GM12874 (cell line): ENCODE results near the gene GP2.

Source experiments
- CTCF ChIP-seq: IDR thresholded peaks from 2 replicates; pipeline ENCODE4 v1.5.1; 2011; ENCODE audit warnings: low read depth, mild to moderate bottlenecking, control low read depth, low read length, moderate library complexity; ENCODE audit not compliant: insufficient read depth

Gene GP2

GRCh38 chr16:20303012-20303411 lies 24.3 kb downstream of the GP2 start:
- TF ChIP-seq CTCF: no peak

GRCh38 chr16:20302389-20302788 lies 24.9 kb downstream of the GP2 start:
- TF ChIP-seq CTCF: no peak

DNA sequence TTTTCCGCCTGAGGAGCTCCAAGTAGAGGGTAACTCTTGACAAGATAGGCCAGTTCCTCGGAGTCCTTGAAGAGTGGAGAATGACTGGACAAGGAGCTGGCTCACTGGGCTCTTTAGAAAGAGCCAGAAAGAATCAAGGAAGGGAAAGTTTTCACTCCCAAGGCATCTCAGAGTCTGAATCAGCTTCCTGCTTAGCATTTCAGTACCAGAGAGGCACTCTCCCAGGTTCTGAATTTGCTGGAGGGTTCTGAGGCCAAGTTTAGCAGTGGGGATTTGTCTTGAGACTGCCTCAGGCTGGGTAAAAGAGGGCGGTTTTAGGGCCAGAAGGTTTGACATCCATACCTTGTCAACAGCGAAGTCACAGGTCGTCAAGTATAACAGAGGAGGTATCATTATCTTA lies 25.5 kb downstream of the GP2 start:
- TF ChIP-seq CTCF: no peak

DNA sequence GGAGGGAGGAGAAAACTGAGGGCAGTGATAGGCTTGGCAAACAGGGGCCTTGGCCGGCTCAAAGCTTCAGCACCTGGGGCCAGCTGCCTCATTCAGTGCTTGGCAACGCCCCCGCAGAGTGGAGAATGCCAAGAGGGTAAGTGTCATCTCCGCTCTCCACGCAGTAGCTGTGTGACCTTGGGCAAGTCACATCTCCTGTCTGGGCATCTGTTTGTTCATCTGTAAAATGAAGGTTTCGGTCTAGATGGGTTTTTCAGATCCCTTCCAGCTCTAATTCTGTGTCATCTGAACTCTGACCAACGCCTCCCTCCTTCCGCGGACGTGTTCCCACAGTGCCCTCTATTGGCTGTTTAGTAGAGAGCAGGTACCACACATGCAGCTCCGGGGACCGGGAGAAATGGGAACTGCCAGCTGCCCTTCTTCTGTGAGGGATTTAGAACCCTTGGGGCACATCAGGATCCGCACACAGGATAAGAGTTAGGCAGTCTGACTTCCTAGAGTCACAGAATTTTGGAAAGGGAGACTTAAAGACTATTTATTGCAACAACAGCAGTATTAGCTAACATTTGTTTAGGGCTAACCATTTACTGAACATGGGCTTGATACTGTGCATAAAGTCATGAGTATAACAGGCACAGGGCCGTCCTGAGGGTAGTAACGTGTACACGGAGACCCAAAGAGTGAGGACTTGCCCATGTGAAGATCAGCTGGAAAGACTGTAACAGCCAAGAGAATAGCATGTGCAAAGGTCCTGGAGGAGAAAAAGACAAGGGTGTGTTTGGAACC lies 26.8 kb downstream of the GP2 start:
- TF ChIP-seq CTCF: peak; percentile 75

DNA sequence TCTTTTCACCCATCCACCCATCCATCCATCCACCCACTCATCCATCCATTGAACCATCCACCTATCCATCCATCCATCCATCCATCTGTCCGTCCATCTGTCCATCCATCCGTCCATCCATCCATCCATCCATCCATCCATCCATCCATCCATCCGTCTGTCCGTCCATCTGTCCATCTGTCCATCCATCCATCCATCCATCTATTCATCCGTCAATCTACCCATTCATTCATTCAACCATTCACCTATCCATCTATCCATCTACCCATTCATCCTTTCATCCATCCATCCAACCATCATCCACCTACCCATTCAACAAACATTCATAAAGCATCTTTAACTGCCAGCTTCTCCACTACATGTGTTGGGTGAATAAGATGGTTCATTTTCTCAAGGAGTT lies 28.9 kb downstream of the GP2 start:
- TF ChIP-seq CTCF: no peak

GRCh38 chr16:20291208-20292206 lies 35.8 kb downstream of the GP2 start:
- no peak for TF ChIP-seq CTCF

DNA sequence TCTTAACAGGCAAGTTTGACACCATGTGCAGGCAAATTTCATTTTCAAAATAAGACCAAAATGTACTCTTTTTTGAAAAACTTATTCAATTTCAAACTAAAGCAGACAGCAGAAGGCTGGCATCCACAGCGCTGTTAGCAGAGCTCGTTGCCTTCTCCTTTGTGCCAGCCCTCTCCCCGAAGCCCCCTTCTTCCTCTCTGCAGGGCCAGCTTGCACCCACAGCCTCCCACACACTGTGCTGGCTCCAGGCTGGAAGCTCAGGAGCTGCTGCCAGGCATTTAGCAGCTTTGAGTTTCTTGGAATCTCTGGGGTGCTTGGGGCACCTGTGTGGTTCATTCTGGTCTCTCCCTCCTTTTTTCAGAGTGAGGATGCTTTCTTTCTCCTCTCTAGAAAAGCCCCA lies 37.7 kb downstream of the GP2 start:
- no peak for TF ChIP-seq CTCF
